HFF-Myc (cell line): ENCODE data around the gene CXorf38.
"Not testable (repeated sequence)": the region's sequence is repeated elsewhere in the genome, so short reads cannot be mapped to it uniquely, and the experiment has no call there.

Source experiments
- DNase-seq: peaks from one replicate; pipeline ENCODE4 v3.0.0-alpha.2; 2011; ENCODE audit warnings: low read depth; ENCODE audit errors: extremely low read depth
- H3K4me3 ChIP-seq: replicated peaks from 2 replicates; pipeline ENCODE4 v1.5.1; 2011; ENCODE audit warnings: low read depth, mild to moderate bottlenecking, control low read depth, low read length
- TF ChIP-seq, protein P1 (sequence below): IDR thresholded peaks from 2 replicates; pipeline ENCODE4 v1.5.1; 2012; ENCODE audit warnings: mild to moderate bottlenecking, low read depth, low read length, control low read depth; ENCODE audit errors: missing control alignments

CXorf38 gene

DNA sequence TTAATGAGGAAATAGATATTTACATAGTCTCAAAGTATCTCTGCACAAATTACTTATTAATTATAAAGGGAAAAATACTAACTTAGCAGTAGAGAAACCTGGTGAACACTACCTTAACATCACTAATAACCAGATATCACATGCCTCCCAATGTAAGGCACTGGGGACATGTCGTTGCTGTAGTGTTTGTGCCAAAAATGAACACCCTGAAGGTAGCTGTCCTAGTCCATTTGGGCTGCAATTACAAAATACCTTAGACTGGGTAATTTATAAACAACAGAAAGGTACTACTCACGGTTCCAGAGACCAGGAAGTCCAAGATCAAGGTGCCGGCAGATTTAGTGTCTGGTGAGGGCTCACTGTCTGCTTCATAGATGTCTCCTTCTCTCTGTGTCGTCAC, 34.9 kb downstream of the CXorf38 start:
- DNase-seq = no peak
- no peak overlapping the region for H3K4me3 ChIP-seq
- TF ChIP-seq, protein P1, sequence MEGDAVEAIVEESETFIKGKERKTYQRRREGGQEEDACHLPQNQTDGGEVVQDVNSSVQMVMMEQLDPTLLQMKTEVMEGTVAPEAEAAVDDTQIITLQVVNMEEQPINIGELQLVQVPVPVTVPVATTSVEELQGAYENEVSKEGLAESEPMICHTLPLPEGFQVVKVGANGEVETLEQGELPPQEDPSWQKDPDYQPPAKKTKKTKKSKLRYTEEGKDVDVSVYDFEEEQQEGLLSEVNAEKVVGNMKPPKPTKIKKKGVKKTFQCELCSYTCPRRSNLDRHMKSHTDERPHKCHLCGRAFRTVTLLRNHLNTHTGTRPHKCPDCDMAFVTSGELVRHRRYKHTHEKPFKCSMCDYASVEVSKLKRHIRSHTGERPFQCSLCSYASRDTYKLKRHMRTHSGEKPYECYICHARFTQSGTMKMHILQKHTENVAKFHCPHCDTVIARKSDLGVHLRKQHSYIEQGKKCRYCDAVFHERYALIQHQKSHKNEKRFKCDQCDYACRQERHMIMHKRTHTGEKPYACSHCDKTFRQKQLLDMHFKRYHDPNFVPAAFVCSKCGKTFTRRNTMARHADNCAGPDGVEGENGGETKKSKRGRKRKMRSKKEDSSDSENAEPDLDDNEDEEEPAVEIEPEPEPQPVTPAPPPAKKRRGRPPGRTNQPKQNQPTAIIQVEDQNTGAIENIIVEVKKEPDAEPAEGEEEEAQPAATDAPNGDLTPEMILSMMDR = no peak

DNA sequence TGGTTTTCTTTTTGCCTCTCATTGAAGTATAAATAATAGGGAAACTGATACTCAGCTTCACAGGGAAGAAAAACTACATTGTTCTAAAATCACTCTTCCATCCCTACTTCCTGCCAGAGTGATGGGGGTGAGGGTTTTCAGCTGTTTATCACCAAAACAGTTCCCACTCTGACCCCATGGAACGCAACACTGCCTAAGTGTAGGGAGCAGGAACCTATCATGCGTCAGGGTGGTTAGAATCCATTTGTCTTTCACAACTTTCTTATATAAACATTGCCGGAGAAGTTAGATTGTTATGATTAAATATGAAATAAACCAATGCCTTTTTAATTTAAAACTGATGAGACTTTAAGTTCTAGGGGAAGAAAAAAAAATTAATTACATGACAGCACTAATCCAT, 40.0 kb downstream of the CXorf38 start:
- DNase-seq = no peak
- TF ChIP-seq, protein P1 = no peak
- no peak overlapping the region for H3K4me3 ChIP-seq

DNA sequence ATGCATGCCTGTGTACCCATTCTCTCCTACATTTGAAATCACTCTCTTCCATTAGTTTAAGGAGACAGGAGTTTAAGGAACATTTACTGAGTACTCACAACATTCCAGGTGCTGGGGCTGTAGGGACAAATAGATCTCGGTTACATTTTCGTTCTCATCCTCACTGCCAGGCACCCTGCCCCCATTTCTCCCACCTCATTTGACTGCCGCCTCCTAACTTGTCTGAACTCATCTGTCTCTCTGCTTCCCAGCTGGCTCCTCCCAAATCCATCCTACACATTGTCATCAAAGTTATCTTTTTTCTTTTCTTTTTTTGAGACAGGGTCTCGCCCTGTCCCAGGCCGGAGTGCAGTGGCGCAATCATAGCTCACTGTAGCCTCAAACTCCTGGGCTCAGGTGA, 43.9 kb downstream of the CXorf38 start:
- no peak for DNase-seq
- H3K4me3 ChIP-seq = no peak overlapping the region

GRCh38 chrX:40589616-40590321, 57.6 kb downstream of the CXorf38 start:
- DNase-seq, H3K4me3 ChIP-seq: not testable (repeated sequence)

More for the DNA sequence above, 43.9 kb downstream of the CXorf38 start:
- TF ChIP-seq, protein P1 = no peak

GRCh38 chrX:40587623-40588022, 59.7 kb downstream of the CXorf38 start:
- not testable (repeated sequence) for H3K4me3 ChIP-seq, DNase-seq

DNA sequence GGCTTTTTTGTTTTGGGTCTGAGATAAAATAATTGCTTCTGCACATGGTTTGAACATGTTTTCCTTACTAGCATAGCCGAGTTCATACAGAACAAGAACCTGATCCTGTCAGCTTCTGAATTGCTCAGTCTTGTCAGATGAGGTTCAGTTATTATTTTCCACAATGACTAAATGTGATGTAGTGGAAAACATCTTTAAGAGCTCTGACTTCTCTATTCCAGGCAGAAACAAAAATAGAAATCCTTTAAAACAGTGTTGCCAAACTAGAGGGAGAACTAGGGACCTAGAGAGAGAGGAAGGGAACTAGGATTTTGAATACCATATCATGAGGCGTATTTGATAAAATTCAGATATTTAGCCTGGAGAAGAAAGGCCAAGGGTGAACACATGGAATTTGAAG, 64.5 kb downstream of the CXorf38 start:
- TF ChIP-seq, protein P1 = no peak
- no peak for DNase-seq

GRCh38 chrX:40582178-40582577, 65.2 kb downstream of the CXorf38 start:
- DNase-seq, H3K4me3 ChIP-seq: not testable (repeated sequence)

More for the DNA sequence above, 64.5 kb downstream of the CXorf38 start:
- no peak overlapping the region for H3K4me3 ChIP-seq

DNA sequence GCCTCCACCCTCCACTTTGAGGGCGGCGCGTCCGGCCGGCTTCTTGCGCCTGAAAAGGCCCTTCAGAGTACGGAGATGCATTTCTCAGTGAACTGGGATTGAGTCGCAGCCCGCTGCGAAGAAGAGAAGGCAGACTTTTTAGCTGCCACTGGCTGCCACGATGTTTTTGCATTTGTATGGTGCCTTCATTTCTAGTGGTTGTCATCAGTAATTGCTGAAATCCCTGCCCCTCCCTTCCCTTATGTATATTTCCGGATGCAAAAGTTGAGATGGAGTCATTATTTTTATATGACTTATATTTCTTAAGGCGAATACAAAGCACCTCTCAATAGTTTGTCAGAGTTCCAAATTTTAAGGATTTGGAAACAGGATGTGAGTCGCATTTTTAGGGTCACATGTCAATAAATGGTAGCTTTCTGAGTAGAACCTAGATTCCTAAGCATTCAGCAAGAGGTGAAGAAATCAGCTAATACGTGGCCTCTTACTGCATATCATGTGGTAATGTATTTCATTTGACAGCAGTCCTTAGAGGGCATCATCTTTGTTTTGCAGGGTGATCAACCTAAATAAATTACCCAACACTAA, 65.9 kb downstream of the CXorf38 start:
- TF ChIP-seq, protein P1 = no peak
- no peak for DNase-seq
- H3K4me3 ChIP-seq = peak overlapping the region; percentile 59
